ENCODE data around the gene CADPS. TPM values are rescaled to one million over a fixed set of nuclear protein-coding genes. Genes with fewer than 3 reads are reported as not detected.

CADPS gene
- total and polyA plus RNA-seq, 2 experiments from 2014 or later: 49.2 to 63.8 TPM

- DNase-seq (ENCODE audit: low read depth in 1 of 2, low spot score in 1 of 2): no peak
- Histone ChIP-seq H3K36me3 (no peaks in the 10 kb centered on the region), H3K4me1 (ENCODE audit: low read depth) (no peaks in the 10 kb centered on the region), H3K4me3 (no peak overlapping the region), H3K27me3 (no peaks in the 10 kb centered on the region), H3K9me3 (ENCODE audit: low read depth) (no peaks in the 10 kb centered on the region), H3K27ac (no peak overlapping the region)
- TF ChIP-seq CTCF (IDR thresholded peaks at IDR 0.05; ENCODE audit: low read depth, low read length): no peak
Measured at GRCh38 chr3:62614527-62614926, 260.7 kb downstream of the CADPS start.

- no peaks in the 10 kb centered on the region for H3K9me3 ChIP-seq (ENCODE audit: low read depth)
- no peak for TF ChIP-seq CTCF (IDR thresholded peaks at IDR 0.05; ENCODE audit: low read depth, low read length)
- no peak overlapping the region for H3K4me3 ChIP-seq
- DNase-seq (ENCODE audit: low read depth in 1 of 2, low spot score in 1 of 2): peak in 1 of 2 donors; percentile 48
- H3K36me3 ChIP-seq: no peaks in the 10 kb centered on the region
- H3K4me1 ChIP-seq (ENCODE audit: low read depth): no peaks in the 10 kb centered on the region
- H3K27ac ChIP-seq: no peak overlapping the region
- H3K27me3 ChIP-seq: no peaks in the 10 kb centered on the region
Measured at GRCh38 chr3:62611541-62612240, 263.5 kb downstream of the CADPS start.

GRCh38 chr3:62607287-62608029, 267.8 kb downstream of the CADPS start:
- H3K27ac ChIP-seq: no peak overlapping the region
- DNase-seq (ENCODE audit: low read depth in 1 of 2, low spot score in 1 of 2): peak in 1 of 2 donors; percentile 92

GRCh38 chr3:62605413-62606068, 269.7 kb downstream of the CADPS start:
- H3K4me1 ChIP-seq (ENCODE audit: low read depth): peaks cover 3% of the 10 kb centered on the region
- H3K27ac ChIP-seq: no peak overlapping the region
- H3K36me3 ChIP-seq: no peaks in the 10 kb centered on the region
- TF ChIP-seq CTCF (IDR thresholded peaks at IDR 0.05; ENCODE audit: low read depth, low read length): no peak
- no peak for DNase-seq (ENCODE audit: low read depth in 1 of 2, low spot score in 1 of 2)
- no peak overlapping the region for H3K4me3 ChIP-seq
- H3K9me3 ChIP-seq (ENCODE audit: low read depth): no peaks in the 10 kb centered on the region
- H3K27me3 ChIP-seq: no peaks in the 10 kb centered on the region

More at GRCh38 chr3:62607287-62608029, 267.8 kb downstream of the CADPS start:
- Histone ChIP-seq H3K4me1 (ENCODE audit: low read depth) (peaks cover 3% of the 10 kb centered on the region), H3K27me3 (no peaks in the 10 kb centered on the region), H3K9me3 (ENCODE audit: low read depth) (no peaks in the 10 kb centered on the region), H3K4me3 (no peak overlapping the region), H3K36me3 (no peaks in the 10 kb centered on the region)
- TF ChIP-seq CTCF (IDR thresholded peaks at IDR 0.05; ENCODE audit: low read depth, low read length): no peak

- TF ChIP-seq CTCF (IDR thresholded peaks at IDR 0.05; ENCODE audit: low read depth, low read length): no peak
- Histone ChIP-seq H3K27me3 (no peaks in the 10 kb centered on the region), H3K4me3 (no peak overlapping the region), H3K4me1 (ENCODE audit: low read depth) (peaks cover 3% of the 10 kb centered on the region), H3K36me3 (no peaks in the 10 kb centered on the region), H3K27ac (no peak overlapping the region), H3K9me3 (ENCODE audit: low read depth) (no peaks in the 10 kb centered on the region)
- DNase-seq (ENCODE audit: low read depth in 1 of 2, low spot score in 1 of 2): no peak
Measured at GRCh38 chr3:62604751-62605351, 270.4 kb downstream of the CADPS start.
